Esophagus mucosa (tissue), 1 donor: ENCODE results near the gene NAALADL1. TPM values are rescaled to one million over a fixed set of nuclear protein-coding genes. Genes with fewer than 3 reads are reported as not detected.
"Not testable (repeated sequence)": the region's sequence is repeated elsewhere in the genome, so short reads cannot be mapped to it uniquely, and the experiment has no call there.

Experiments used
- ATAC-seq: fragments of 200-7000 bp; cut with Tn5 transposase; one replicate; pipeline ENCODE4 v1.9.1; 2020
- total RNA-seq: library from RNA; stranded (reverse); gene quantifications from one replicate; pipeline ENCODE4 v1.2.4, GENCODE V29; 2023
- donor health status: DM: yes; HTN: yes; CAD: no.

The NAALADL1 gene
- total RNA-seq, 1 donor from 2014 or later: 2.7 TPM

DNA sequence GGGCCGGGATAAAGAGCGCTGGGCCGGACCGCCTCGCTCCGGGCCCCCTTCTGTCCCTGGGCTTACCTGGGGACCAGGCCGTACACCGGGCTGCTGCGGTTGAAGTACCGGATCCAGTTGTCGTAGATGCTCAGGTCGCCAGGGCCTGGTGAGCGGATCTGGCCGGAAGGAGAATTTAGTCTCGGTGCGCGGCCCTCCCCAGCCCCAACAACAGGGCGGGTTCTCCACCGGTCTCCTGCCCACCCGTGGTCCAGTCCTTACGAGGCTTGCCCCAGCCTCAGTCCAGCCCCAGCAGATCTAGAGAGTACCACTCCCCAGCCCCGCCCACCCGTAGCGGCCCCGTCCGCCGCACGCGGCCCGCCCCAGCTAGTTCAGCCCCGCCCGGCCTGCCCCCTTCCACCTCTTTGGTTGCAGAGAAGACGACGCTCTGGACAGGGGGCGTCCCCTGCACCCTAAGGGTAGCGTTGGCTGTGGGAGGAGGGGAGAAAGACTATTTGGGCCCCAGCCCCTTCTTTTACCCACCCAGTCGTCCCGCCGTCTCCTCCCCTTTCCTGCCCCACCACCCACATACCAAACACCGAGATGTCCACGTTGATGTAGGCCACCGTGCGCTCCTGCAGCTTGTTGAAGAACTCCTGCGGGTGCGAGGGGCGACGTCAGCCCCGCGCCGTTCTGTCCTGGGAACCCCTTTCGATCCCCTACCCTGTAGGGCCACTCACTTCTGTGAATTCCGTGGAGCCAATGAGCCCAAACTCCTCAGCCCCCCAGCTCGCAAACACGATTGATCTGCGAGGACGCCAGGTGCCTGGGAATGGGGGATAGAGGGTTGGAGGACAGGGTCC, 10.6 kb downstream of the NAALADL1 start:
- ATAC-seq: peak; percentile 4

DNA sequence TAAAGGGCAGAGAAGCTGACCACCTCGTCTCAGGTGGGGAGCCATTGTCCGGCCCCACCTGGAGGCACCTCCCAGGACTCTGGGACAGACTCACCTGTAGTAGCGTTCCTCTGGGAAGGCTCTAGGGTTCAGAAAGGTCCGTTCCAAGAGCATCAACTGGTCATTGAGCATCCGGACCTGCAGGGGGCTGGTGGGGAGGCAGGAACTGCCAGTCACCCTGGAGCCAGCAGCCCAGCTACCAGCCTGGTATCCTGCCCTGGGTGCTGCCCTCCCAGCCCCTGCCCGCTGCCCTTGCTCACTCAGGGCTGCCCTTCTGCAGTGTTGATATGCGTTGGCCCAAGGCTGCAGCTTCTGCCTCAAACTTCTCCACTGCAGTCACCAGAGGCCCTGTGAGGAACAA, 12.6 kb downstream of the NAALADL1 start:
- no peak for ATAC-seq

DNA sequence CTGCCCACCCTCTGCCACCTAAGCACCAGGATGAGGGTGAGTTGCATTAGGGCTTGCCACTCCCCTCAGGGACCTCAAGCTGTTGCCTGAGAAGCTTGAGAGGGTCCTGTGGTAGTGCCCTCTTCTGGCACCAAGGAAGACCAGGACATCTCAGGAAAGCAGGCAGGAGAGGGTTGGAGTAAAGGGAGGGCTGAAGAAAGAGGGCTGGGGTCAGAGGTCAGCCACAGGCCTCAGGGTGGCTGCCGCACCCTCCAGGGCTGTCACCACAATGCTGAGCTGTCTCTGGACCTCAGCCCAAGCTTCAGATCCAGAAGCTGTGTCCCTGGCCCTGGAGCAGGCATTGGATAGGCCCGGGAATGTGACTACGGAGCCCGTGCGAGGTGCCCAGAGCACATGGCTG, 13.3 kb downstream of the NAALADL1 start:
- no peak for ATAC-seq

DNA sequence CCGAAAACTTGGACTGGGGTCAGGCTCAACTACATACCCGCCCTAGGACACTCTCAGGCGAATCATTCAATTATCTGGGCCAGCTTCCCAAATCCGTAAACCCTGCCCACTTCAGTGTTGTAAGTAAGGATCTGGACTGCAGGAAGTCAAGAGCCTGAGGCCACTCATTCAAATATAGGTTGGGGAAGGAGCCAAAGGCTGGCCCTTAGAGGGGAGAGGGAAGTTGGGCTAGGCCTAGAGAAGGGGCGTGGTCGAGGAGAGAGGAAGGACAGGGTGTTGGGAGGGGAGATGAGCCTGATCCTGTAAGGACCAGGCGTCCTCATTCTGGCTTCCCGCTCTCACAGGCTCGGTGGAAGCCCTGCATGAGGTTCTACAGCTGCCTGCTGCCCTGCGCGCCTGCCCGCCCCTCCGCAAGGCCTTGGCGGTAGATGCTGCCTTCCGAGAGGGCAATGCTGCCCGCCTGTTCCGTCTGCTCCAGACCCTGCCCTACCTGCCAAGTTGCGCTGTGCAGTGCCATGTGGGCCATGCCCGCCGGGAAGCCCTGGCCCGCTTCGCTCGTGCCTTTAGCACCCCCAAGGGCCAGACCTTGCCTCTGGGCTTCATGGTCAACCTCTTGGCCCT, 14.4 kb downstream of the NAALADL1 start:
- ATAC-seq: no peak

DNA sequence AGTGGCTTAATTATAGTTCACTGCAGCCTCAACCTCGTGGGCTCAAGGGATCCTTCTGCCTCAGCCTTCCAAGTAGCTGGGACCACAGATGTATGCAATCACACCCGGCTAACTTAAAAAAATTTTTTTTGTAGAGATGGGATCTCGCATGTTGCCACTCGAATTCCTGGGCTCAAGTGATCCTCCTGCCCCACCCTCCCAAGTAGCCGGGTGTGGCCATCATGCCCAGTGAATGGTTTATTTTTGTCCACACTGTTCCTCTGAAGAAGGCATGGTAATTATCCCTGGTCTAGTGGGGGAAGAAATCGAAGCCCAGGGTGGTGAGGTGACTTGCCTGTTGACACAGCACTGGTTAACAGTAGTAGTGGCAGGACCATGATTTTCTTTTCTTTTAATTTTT, 15.5 kb downstream of the NAALADL1 start:
- no peak for ATAC-seq

DNA sequence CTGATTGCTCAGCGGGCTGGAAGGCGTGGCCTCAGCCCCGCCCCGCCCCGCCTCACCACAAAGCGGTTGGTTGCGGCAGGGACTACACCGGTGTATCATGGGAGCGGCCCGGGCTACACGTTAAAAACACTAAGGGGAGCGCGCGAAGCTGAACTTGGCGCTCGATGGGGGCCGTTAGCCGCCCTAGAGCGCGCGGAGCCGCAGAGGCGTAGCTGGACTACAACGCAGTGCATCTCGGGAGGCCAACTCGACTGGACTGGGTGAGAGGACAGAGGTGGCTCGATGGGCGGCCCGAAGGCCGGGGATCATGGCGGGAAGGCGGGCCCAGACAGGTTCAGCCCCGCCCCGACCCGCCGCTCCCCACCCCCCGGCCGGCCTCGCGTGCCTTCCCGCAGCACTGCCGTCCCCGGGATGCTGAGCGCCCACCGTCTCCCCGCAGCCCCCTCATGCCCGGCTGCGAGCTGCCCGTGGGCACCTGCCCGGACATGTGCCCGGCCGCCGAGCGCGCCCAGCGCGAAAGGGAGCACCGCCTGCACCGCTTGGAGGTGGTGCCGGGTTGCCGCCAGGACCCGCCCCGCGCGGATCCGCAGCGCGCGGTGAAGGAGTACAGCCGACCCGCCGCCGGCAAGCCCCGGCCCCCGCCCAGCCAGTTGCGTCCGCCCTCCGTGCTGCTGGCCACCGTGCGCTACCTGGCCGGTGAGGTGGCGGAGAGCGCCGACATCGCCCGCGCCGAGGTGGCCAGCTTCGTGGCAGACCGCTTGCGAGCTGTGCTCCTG, 17.3 kb downstream of the NAALADL1 start, which contains the start of gene SAC3D1:
Gene SAC3D1 (plus strand): TSS at position 364 of the 776 bp plus-strand sequence. CDS start 83 bp downstream, at position 447.
- peak; percentile 90 for ATAC-seq

DNA sequence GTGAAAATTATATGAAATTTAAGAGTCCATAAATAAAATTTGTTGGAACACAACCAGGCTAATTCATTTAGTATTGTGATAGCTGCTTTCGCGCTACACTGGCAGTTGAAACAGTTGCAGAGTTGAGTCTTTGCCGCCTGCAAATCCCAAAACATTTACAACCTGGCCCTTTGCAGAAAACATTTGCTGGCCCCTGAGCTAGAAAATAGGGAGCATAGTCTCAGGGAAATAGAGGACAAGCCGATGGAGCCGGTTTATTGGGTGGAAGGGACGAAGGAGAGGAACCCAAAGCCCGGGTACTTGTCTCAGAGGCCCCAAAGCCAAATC, 17.9 kb downstream of the NAALADL1 start:
- ATAC-seq: no peak

DNA sequence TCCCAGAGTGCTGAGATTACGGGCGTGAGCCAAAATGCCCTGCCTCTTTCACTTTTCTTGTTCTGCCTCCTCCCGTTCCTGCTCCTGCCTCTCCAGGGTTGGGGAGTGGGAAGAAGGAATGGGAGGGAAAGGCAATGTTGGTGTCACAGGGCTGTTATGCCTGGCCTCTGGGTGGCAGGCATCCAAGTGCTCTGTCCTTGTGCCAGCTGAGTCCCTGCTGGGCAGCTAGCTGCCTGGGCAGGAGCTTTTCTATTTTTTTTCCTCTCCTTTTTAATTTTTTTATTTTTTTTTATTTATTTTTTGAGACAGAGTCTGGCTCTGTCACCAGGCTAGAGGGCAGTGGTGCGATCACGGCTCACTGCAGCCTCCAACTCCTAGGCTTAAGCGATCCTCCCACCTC, 21.4 kb downstream of the NAALADL1 start:
- ATAC-seq: no peak

DNA sequence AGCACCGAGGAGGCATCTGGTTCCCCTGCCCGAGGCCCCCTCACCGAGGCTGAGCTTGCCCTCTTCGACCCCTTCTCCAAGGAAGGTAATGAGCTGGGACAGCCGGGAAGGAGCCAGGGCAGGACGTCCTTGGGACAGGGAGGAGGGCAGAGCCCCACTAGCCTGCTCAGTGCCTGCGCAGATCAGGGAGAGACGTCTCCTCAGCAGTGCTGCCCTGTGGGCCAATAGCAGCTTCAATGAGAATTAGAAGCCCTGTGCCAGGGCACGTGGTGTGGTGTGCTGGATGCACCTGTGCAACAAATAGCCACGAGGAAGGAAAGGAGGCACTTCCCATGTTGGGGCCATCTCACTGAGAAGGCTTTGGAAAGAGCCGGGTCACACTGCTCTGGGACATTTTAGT, 22.8 kb downstream of the NAALADL1 start:
- no peak for ATAC-seq

DNA sequence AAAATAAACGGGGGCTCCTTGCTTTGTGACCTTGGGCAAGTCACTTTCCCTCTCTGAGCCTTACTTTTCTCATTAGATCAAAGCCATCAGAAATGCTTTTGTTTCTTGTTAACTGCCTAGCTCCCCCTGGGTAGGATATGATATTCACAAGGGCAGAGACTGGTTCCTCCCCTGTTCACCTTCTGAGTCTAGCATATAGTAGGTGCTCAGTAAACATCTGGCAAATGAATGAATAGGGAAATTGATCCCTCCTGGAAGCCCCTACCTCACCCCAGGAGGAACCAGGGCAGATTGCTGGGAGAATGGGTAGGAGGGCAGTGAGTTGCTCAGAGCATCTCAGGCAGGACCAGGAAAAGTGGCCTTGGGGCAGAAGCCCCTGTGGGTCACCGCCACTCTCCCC, 23.9 kb downstream of the NAALADL1 start:
- no peak for ATAC-seq

DNA sequence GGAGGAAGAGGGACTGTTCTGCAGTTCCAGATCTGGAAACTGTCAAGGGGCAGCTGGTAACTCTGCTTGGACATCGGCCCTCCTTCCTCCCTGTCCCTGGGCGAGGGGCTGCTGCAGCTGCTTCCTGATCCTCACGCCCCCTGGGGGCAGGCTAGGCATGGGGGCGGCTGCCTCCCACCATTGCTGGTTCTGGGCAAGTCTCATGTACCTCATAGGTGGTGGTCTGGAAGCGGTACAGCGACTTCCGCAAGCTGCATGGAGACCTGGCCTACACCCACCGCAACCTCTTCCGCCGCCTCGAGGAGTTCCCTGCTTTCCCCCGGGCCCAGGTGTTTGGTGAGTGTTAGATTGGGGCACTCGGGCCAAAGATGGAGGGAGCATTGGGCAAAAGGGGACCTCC, 26.1 kb downstream of the NAALADL1 start:
- ATAC-seq: no peak

DNA sequence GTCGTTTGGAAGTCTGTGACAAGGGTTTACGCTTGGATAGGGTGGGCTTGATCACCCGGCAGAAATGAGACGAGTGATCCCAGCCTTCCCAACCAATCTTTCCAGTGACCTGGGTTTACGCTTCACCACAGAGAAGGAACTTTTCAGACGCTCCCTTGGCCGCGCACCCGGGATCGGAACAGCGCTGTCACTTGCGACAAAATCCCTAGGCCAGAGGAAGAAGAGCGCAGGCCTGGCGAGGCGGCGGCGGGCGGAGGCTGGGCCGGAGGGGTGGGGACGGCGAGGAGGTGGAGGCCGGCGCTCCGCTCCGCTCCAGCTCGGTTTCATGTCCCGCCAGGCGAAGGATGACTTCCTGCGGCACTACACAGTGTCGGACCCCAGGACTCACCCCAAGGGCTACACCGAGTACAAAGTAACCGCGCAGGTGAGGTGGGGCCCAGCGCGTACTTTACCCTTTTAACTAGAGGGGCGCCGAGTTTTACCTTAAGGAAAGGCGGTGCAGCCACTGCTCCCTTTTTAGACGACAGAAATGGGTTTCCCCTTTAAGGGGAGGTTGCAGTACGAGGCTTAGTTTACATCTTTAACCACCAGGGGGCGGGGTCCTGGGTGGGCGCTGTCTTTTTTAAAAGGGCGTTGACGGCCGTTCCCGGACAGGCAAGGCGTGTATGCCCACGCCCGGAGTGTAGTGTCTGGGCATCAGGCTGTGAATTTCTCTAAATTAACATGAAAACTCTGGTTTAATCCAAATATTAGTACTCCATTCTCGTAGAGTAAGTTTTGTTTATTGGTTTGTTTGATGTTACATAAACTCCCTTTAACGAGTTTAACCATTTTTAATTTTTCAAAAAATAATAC, 30.9 kb downstream of the NAALADL1 start, which contains the start of gene SNX15:
Gene SNX15 (plus strand): TSS at position 227 of the 855 bp plus-strand sequence. CDS start 99 bp downstream, at position 326.
- ATAC-seq: peak; percentile 94

DNA sequence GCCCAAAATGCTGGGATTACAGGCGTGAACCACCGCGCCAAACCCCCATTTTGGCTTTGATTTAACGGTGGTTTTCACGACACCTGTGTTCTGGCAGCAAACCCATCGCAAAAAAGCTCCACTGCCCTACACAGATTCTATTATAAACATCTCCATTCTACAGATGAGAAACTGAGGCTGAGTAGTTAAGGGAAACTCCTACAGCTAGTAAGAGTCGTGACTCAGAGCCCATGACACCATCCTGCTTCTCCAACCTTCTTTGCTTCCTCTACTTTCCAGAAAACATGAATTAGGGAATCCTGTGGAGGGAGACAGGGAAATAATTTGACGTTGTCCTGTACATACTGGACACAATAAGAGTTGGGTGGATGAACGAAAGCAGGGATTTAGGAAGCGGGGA, 31.5 kb downstream of the NAALADL1 start:
- peak; percentile 2 for ATAC-seq

DNA sequence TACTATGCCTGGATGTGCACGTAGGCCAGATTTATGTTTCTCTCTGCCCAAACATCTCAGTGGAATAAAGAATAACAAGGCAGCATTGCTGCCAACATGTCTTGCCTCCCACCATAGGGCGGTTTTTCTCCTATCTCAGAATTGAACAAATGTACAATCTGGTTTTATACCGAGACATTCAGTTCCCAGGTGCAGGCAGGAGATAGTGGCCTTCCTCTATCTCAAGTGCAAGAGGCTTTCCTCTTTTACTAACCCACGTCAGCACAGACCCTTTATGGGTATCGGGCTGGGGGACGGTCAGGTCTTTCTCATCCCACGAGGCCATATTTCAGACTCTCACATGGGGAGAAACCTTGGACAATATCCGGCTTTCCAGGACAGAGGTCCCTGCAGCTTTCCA, 34.9 kb downstream of the NAALADL1 start:
- not testable (repeated sequence) for ATAC-seq

DNA sequence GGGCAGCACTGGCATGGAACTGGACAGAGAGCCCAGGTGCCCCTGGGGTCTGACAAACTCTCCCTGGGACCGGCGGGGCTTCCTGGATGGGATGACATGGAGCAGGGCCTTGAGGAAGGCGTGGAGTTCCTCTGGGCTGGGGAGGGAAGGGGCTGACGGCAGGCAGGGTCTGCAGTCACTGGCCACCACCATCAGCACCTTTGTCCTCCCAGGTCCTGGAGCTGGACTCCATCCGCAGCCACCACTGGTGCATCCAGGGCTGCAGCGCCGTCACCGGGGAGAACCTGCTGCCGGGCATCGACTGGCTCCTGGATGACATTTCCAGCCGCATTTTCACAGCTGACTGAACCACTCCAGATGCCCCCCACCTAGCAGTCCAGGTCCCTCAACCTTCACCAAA, 36.8 kb downstream of the NAALADL1 start:
- ATAC-seq: no peak

DNA sequence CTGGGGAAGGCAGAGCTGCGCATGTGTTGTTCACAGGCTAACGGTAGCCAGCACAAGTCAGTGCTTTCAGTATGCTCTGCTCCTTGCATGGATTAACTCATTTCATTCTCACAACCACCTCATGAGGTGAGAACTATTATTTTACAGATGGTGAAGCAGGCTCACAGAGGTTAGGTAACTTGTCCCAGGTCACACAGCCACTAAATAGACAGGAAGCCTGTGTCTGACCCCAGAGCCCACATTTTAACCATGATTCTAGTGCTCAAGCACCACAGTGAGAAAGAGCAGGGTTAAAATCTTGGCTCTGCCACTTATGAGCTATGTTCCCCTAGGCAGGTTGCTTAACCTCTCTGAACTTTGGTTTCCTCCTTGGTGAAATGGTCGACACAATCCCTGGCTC, 37.4 kb downstream of the NAALADL1 start:
- ATAC-seq: no peak

DNA sequence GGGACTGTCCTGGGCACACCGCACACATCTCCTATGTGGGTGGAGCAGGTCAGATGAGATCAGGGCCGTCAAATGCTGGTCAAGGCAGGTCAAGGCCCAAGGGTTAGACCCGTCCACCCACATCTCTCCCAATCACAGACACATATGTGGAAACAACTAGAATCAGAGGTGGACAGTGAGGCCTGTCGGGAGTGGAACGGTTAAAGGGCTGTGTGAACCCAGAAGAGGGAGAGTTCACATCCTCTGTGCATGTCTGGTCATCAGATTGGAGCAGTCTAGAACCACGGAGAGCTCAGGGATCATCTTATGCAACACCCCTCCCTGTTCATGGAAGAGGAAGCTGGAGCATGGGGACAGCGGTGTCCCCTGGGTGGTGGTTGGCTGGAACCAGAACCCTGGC, 38.5 kb downstream of the NAALADL1 start:
- ATAC-seq: no peak

DNA sequence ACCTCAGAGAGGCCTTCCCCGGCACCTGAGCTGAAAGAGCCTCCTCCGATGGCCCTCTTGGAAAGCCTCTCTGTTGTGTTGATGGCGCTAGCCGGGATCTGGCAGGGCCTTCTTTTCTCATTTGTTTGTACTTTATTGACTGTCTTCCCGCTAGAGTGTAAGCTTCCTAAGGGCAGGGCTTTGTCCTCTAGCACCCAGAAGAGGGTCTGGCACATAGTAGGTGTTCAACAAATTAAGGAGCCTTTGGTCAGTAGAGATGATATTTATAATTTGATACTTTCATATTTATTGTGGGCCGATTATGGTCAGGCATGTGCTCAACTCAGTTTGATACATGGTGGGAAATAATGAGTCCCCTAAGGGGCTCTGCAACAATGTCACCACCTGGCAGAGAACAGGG, 40.4 kb downstream of the NAALADL1 start:
- ATAC-seq: no peak

DNA sequence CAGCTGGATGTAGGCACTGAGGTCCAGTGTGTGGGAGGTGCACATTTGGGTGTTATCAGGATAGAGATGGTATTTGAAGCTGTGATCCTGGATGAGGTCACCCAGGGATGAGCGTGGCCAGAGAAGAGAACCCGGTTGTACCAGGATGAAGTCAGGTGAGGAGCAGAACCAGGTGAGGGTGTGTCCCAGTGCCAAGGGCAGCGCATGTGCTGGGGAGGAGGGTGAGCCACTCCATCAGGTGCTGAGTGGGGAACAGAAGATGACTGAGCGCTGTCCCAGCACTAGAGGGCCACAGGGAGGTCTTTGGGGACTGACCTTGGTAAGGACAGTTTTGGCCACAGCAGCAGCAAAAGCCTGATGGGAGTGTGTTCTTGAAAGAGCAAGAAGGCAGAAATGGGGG, 41.6 kb downstream of the NAALADL1 start:
- ATAC-seq: peak; percentile 54

DNA sequence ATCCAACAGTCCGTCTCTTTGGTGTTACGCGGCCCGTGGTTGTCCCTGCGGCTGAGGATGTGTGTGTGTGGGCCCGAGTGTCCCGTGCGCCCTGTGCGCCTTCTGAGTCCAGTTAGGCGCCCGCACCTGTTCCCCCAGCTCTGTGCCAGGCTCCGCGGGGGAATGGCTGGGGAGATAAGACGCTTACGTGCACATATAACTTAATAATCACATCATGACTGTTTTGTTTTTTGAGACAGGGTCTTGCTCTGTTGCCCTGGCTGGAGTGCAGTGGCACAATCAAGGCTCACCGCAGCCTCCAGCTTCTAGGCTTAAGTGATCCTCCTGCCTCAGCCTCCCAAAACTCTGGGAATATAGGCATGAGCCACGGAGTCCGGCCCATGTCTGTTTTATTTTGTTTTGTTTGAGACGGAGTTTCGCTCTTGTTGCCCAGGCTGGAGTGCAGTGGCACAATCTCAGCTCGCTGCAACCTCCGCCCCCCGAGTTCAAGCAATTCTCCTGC, 43.6 kb downstream of the NAALADL1 start:
- peak; percentile 6 for ATAC-seq

DNA sequence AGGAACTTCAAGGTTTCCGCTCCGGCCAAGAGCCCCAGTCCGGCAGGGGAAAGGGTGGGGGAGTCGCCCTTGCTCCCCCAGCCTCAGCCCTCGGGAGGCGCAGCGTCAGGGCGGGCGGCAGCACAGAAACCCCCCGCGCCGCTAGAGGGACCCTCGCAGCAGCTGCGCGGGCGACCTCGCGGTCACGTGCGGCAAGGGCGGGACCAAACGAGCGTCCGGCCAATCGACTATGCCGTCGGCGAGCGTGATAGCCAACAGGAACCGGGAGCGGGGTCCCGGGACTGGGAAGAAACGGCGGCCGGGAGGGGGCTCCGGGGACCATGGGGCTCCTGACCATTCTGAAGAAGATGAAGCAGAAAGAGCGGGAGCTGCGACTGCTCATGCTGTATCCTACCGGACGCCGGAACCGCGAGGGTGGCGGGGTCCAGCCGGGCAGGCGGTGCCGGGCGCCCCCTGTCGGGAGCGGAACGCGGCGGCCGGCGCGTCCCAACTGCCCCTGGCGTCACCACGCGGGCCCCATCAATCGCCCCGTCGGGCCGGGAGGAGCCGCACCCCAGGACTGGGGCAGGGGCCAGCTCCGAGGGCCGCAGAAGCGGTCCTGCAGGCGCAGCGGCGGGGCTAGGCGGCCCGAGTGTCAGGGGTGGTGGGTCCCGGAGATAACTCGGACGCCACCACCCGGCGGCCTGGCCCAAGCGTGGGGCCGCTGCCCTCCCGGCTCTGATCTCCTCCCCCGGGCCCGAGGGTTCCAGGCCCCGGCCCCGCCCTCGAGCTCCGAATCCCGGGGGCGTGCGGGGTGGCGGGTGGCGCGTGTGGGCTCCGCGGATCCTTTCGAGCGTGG, 44.2 kb downstream of the NAALADL1 start, which contains the start of gene ARL2:
Gene ARL2 (plus strand): TSS at position 273 of the 838 bp plus-strand sequence. CDS start 48 bp downstream, at position 321.
- peak; percentile 83 for ATAC-seq
